K562 (cell line): ENCODE measurements around the gene HOXD9.

ENCODE experiments used
- BHLHE40 ChIP-seq: IDR thresholded peaks from 2 replicates; pipeline ENCODE4 v1.6.1; 2011; ENCODE audit warnings: low read length, improper control_type of control experiment
- CTCF ChIP-seq, 3 experiments: IDR thresholded peaks in 2 of 3; conservative IDR thresholded peaks in 1 of 3; 2 replicates each; pipeline ENCODE4 v1.5.1; 2011 to 2012; ENCODE audit warnings: low read length in 3 of 3, mild to moderate bottlenecking in 3 of 3, control low read depth in 2 of 3, improper control_type of control experiment in 1 of 3, inconsistent platforms in 1 of 3, low read depth in 1 of 3, mixed read lengths in 1 of 3, moderate library complexity in 1 of 3; ENCODE audit not compliant: insufficient read depth in 2 of 3
- L3MBTL2 ChIP-seq: fragments of 450-650 bp; IDR thresholded peaks from 2 replicates; pipeline ENCODE4 v1.6.1; 2016; ENCODE audit warnings: mild to moderate bottlenecking, moderate library complexity
- MEF2A ChIP-seq: IDR thresholded peaks from 2 replicates; pipeline ENCODE4 v1.6.1; 2011; ENCODE audit warnings: low read depth, mild to moderate bottlenecking, low read length, moderate library complexity; ENCODE audit not compliant: control insufficient read depth
- NR2C1 ChIP-seq, 2 experiments: fragments of 450-650 bp; IDR thresholded peaks; 2 replicates each; pipeline ENCODE4 v1.6.1; 2017; ENCODE audit warnings: mild to moderate bottlenecking in 2 of 2, antibody characterized with exemption in 1 of 2, inconsistent platforms in 1 of 2, missing compliant biosample characterization in 1 of 2, missing genetic modification characterization in 1 of 2
- POLR2AphosphoS5 ChIP-seq: IDR thresholded peaks from 2 replicates; pipeline ENCODE4 v1.6.1; 2011; ENCODE audit warnings: mild to moderate bottlenecking, low read depth, low read length, moderate library complexity; ENCODE audit not compliant: control insufficient read depth, insufficient read depth
- TAF15 ChIP-seq: fragments of 200-400 bp; formaldehyde crosslinking; IDR thresholded peaks from 2 replicates; pipeline ENCODE4 v1.6.1; 2017; ENCODE audit warnings: mild to moderate bottlenecking, low read depth, low read length, moderate library complexity
- ZNF445 ChIP-seq: fragments of 250-450 bp; sonication (Bioruptor Pico); IDR thresholded peaks from 2 replicates; pipeline ENCODE4 v1.4.0; 2020; ENCODE audit warnings: low read depth, mild to moderate bottlenecking, moderate library complexity
- ZNF609 ChIP-seq: sonication (generic); formaldehyde crosslinking; IDR thresholded peaks from 2 replicates; pipeline ENCODE4 v1.8.1; 2023; ENCODE audit warnings: missing genetic modification reagents, mild to moderate bottlenecking, borderline replicate concordance

- no peak for TF ChIP-seq L3MBTL2
- TF ChIP-seq MEF2A: no peak
- TF ChIP-seq TAF15: no peak
- TF ChIP-seq ZNF445 (CRISPR knock-in tag): no peak
- no peak for TF ChIP-seq CTCF (IDR thresholded peaks at IDR 0.05 in 2 of 3, conservative IDR thresholded peaks at IDR 0.05 in 1 of 3; ENCODE audit: insufficient read depth in 2 of 3, low read depth in 1 of 3, low read length in 3 of 3)
- TF ChIP-seq BHLHE40: no peak
- TF ChIP-seq NR2C1 (IDR thresholded peaks at IDR 0.05): no peak
- no peak for TF ChIP-seq NR2C1 (tag; IDR thresholded peaks at IDR 0.05)
- no peak for TF ChIP-seq ZNF609 (CRISPR knock-in tag)
- no peak for TF ChIP-seq POLR2AphosphoS5
Measured at GRCh38 chr2:176099159-176099727, 23.3 kb upstream of the HOXD9 start.
